Gastrocnemius medialis (tissue), 4 donors: ENCODE results near the gene CPLX1.

Experiments used
- POLR2A ChIP-seq, 2 donors: fragments of 450-650 bp; IDR thresholded peaks; one replicate each; pipeline ENCODE4 v1.6.1; 2017; ENCODE audit warnings: antibody characterized with exemption in 2 of 2, mild to moderate bottlenecking in 2 of 2, moderate library complexity in 2 of 2
- TF ChIP-seq, protein P1 (sequence below), 5 experiments: fragments of 450-650 bp in 3 of 5; fragments of 200-600 bp in 2 of 5; sonication (generic) in 2 of 5; IDR thresholded peaks in 4 of 5; conservative IDR thresholded peaks in 1 of 5; 1 replicate in 4 of 5; 2 replicates in 1 of 5; pipeline ENCODE4 v1.5.1; 2016 to 2019; ENCODE audit warnings: antibody characterized with exemption in 5 of 5, mild to moderate bottlenecking in 3 of 5, moderate library complexity in 3 of 5

DNA sequence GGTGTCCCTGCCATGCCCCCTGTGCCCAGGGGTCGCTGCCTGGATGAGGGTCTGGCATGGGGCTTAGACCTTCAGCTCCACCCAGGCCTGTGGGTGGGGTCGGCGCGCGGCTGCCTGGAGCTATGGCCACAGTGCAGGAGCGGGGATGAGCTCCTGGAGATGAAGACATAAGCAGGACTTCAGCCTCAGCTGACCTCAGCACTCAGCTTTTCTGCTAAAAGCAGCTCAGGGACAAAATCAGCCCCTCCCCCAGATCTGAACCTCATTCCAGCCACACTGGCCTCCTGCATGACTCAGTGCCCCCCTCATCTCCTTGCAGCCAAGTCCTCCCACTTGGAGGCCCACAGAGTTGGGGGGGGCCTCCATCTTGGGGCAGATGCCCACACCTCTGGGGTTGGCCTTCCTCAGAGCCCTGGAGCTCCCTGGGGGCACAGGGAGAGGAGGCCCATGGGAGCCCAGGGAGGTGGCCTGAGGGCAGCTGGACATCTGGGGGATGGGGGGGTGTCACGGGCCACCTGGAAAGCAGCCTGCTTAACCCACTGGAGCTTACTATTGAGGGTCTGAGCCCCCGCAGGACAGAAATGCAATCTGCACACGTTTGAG is 19.4 kb upstream of the CPLX1 start:
- TF ChIP-seq, protein P1, sequence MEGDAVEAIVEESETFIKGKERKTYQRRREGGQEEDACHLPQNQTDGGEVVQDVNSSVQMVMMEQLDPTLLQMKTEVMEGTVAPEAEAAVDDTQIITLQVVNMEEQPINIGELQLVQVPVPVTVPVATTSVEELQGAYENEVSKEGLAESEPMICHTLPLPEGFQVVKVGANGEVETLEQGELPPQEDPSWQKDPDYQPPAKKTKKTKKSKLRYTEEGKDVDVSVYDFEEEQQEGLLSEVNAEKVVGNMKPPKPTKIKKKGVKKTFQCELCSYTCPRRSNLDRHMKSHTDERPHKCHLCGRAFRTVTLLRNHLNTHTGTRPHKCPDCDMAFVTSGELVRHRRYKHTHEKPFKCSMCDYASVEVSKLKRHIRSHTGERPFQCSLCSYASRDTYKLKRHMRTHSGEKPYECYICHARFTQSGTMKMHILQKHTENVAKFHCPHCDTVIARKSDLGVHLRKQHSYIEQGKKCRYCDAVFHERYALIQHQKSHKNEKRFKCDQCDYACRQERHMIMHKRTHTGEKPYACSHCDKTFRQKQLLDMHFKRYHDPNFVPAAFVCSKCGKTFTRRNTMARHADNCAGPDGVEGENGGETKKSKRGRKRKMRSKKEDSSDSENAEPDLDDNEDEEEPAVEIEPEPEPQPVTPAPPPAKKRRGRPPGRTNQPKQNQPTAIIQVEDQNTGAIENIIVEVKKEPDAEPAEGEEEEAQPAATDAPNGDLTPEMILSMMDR (IDR thresholded peaks at IDR 0.05 in 4 of 5, conservative IDR thresholded peaks at IDR 0.05 in 1 of 5) = no peak
- no peak for TF ChIP-seq POLR2A (IDR thresholded peaks at IDR 0.05)
